Astrocyte of the cerebellum (primary cell): ENCODE measurements around the gene KLK3.

Source experiments
- DNase-seq: peaks from one replicate; pipeline ENCODE4 v3.0.0-alpha.2; 2011; ENCODE audit warnings: low read depth
- H3K4me3 ChIP-seq: 2 replicates; pipeline ENCODE4 v1.5.1; 2011; ENCODE audit warnings: mild to moderate bottlenecking, low read depth, low read length, moderate library complexity
- CTCF ChIP-seq: IDR thresholded peaks from 2 replicates; pipeline ENCODE4 v1.5.1; 2012; ENCODE audit warnings: low read length, low read depth, moderate library complexity, mild to moderate bottlenecking; ENCODE audit errors: missing control alignments
- in situ Hi-C: cut with HindIII; loops from 2 replicates; pipeline ENCODE4 v1.10.0; 2017; ENCODE audit warnings: low sequenced_read_pairs

Gene KLK3

GRCh38 chr19:50880241-50880640 lies 25.5 kb downstream of the KLK3 start:
- no peak for DNase-seq
- in situ Hi-C loops, result no loop called here
- no peak overlapping the region for H3K4me3 ChIP-seq
- TF ChIP-seq CTCF, result no peak

- in situ Hi-C loops, result no loop called here
- TF ChIP-seq CTCF, result no peak
- H3K4me3 ChIP-seq, result no peak overlapping the region
- DNase-seq, result no peak
Measured at GRCh38 chr19:50882188-50882587, 27.5 kb downstream of the KLK3 start.

GRCh38 chr19:50889638-50890037 lies 34.9 kb downstream of the KLK3 start:
- TF ChIP-seq CTCF, result no peak
- no peak for DNase-seq
- no peak overlapping the region for H3K4me3 ChIP-seq
- in situ Hi-C loops, result no loop called here

- TF ChIP-seq CTCF, result no peak
- no peak overlapping the region for H3K4me3 ChIP-seq
- DNase-seq, result no peak
- in situ Hi-C loops, result no loop called here
Measured at GRCh38 chr19:50890422-50891252, 35.9 kb downstream of the KLK3 start.

GRCh38 chr19:50891253-50891625 lies 36.5 kb downstream of the KLK3 start:
- TF ChIP-seq CTCF, result no peak
- no peak for DNase-seq
- in situ Hi-C loops, result no loop called here
- no peak overlapping the region for H3K4me3 ChIP-seq

- TF ChIP-seq CTCF, result no peak
- no peak for DNase-seq
- in situ Hi-C loops, result no loop called here
- H3K4me3 ChIP-seq, result no peak overlapping the region
Measured at GRCh38 chr19:50893047-50893736, 38.5 kb downstream of the KLK3 start.
